ENCODE data around the gene KRT35.

The KRT35 gene

DNA sequence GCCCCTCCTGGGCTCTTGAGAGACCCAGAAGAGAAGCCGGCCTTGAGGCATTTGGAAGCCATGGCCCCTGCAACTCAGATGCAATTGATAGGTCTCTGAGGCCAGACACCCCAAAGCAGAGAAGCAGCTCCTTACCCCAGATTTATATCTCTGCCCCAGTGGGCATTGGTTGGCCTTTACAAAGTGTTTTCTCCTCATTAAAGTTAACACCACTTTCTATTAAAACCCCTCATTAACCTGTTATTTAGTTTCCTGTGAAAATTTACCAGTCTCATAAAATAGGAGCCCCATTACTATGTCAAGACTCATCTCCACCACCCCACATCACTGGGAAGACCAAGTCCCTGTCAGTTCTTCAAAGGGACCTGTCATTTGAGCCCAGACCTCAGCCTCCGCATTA is at the start of gene KRT35:
Gene KRT35, minus strand, starts transcription at position 116 of the 400 bp plus-strand sequence. Its CDS starts 54 bp downstream, at position 62.
- DNase-seq (ENCODE audit: low spot score in 2 of 2), result no peak
- no peak for ATAC-seq
- Mint-ChIP-seq H3K4me3 (no peak within 1 kb of the TSS), H3K9me3 (no peaks in the 10 kb centered on the region), H3K36me3 (no peaks in the 10 kb centered on the region), H3K27ac (no peak within 1 kb of the TSS), H3K4me1 (no peaks in the 10 kb centered on the region)

DNA sequence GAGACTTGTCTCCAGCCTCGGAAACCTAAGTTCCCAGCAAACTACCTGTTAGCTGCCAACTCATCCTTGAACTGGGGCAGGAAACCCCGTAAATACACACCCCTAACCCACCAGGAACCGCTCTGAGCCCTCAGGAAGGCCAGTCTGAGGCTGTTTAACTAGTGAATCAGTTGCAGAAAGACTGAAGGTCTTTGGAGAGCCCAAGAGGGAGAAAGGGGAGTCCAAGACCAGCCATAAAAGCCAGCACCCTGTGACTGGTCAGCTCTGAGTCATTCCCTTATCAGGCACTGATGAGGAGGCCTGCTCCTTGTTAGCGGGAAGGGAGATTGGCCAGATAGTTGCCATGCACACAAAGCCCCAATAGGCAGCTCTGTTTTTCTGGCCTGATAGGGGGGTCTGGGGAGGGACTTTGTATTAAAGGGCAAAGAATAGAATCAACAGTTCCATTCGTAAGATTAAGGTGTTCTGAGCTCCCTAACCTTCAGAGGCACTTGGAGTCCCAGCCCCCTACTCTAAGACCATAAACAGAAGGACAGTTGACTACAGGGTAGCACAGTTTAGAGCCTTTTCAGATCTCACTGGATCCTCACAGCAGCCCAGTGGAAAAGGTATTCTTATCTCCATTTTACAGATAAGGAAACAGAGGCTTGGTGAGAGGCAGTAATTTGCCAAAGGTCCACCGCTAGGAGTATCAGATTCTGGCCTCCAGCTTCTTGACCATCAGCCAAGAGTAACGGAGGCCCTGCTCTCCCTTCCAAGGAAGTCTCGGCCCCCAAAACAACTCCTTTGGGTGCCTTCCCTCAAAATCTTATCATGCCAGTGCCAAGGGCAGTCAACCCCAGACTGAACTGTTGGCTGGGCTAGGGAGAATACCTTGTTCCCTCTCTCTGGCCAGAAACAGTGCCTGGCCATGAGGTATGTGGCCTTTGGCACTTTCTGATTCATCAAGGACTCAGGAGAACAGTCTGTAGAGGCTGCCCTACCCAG is 49.4 kb upstream of the KRT35 start:
- ATAC-seq, result no peak
- peaks cover 12% of the 10 kb centered on the region for H3K4me1 Mint-ChIP-seq
- H3K36me3 Mint-ChIP-seq, result no peaks in the 10 kb centered on the region
- DNase-seq (ENCODE audit: low spot score in 2 of 2), result no peak
- H3K9me3 Mint-ChIP-seq, result no peaks in the 10 kb centered on the region
- H3K27ac Mint-ChIP-seq, result no peak overlapping the region
- H3K4me3 Mint-ChIP-seq, result no peak overlapping the region

DNA sequence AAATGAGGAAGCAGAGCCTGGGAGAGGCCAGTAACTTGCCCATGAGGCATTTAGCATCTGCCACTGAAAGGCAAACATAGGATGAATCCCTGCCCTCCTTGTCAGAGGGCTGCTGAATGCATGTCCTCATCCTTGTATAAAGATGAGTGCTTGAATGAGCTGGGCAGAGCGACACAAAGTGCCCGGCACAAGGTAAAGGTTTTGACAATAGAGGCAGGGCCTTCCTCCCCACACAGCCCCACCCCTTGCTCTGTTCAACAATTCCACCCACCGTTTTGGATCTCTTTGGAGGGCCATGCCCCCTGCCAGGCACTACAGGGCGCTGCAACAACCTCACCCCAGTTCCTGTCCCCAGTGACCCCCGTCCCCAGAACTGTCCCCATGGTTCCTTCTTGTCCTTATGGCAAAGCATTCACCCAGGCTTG is 48.6 kb upstream of the KRT35 start:
- no peak for ATAC-seq

DNA sequence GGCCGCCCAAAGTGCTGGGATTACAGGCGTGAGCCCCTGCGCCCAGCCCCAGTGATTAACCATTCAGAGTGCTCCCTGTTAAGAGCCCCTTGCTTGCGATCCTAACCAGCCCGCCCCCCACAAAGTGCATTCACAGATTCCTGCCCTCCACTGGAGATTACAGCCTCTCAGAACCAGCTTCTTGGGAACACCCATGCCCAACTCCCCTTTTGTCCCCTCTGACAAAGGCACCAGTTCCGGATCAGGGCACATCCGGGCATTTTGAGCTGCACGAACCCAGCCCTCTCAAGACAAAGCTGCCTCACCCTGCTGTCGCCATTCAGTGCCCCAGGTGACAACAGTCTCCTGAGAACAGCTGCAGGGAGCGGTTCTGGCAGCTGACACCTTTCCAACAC is 48.0 kb upstream of the KRT35 start:
- Mint-ChIP-seq H3K4me3 (peak overlapping the region; percentile 38), H3K27ac (no peak overlapping the region), H3K4me1 (peaks cover 12% of the 10 kb centered on the region), H3K36me3 (no peaks in the 10 kb centered on the region), H3K9me3 (no peaks in the 10 kb centered on the region)
- DNase-seq (ENCODE audit: low spot score in 2 of 2), result no peak
- no peak for ATAC-seq

More for the DNA sequence above, 48.6 kb upstream of the KRT35 start:
- DNase-seq (ENCODE audit: low spot score in 2 of 2), result no peak
- H3K4me1 Mint-ChIP-seq, result peaks cover 12% of the 10 kb centered on the region
- no peaks in the 10 kb centered on the region for H3K36me3 Mint-ChIP-seq
- peak overlapping the region; percentile 38 for H3K4me3 Mint-ChIP-seq
- no peaks in the 10 kb centered on the region for H3K9me3 Mint-ChIP-seq
- H3K27ac Mint-ChIP-seq, result no peak overlapping the region

- Mint-ChIP-seq H3K4me3 (peak overlapping the region; percentile 38), H3K27ac (no peak overlapping the region), H3K4me1 (peaks cover 12% of the 10 kb centered on the region), H3K9me3 (no peaks in the 10 kb centered on the region), H3K36me3 (no peaks in the 10 kb centered on the region)
- no peak for DNase-seq (ENCODE audit: low spot score in 2 of 2)
- ATAC-seq, result peak; percentile 15
Observed at GRCh38 chr17:41527063-41528023, 46.4 kb upstream of the KRT35 start.

- peaks cover 9% of the 10 kb centered on the region for H3K4me1 Mint-ChIP-seq
- H3K4me3 Mint-ChIP-seq, result no peak overlapping the region
- no peak overlapping the region for H3K27ac Mint-ChIP-seq
- DNase-seq (ENCODE audit: low spot score in 2 of 2) (no peak), ATAC-seq (no peak)
- no peaks in the 10 kb centered on the region for H3K9me3 Mint-ChIP-seq
- no peaks in the 10 kb centered on the region for H3K36me3 Mint-ChIP-seq
Observed at GRCh38 chr17:41524261-41524660, 43.3 kb upstream of the KRT35 start.

DNA sequence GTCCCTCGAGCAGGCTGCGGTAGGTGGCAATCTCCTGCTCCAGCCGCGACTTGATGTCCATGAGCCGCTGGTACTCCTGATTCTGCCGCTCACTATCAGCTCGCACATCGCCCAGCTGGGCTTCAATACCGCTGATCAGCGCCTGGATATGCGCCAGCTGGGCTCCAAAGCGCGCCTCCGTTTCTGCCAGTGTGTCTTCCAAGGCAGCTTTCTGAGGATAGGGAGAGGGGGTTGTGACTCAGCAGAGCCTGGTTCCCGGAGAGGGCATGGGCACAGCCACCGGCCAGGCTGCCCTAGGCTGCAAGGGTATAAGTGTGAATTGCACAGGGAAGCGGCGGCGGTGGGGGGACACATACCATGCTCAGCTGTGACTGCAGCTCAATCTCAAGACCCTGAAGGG is 42.8 kb upstream of the KRT35 start:
- H3K9me3 Mint-ChIP-seq, result no peaks in the 10 kb centered on the region
- H3K27ac Mint-ChIP-seq, result no peak overlapping the region
- H3K4me3 Mint-ChIP-seq, result no peak overlapping the region
- ATAC-seq (no peak), DNase-seq (ENCODE audit: low spot score in 2 of 2) (no peak)
- H3K36me3 Mint-ChIP-seq, result no peaks in the 10 kb centered on the region
- peaks cover 6% of the 10 kb centered on the region for H3K4me1 Mint-ChIP-seq

DNA sequence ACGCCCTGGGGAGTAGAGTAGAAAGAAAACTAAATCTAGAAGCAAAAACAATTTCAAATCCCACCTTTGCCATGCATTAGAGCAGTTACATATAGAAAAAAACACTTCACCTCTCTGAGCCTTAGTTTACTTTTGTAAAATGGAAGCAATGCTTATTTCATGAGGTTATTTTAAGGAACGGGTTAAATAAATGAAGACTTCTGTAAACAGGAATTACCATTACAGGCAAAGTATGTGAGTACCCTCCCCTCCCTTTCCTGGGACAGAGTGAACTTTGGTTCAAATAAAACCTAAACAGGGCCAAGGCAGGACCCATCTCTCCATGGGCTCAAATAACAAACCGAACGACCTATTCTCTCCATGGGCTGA is 42.3 kb upstream of the KRT35 start:
- H3K4me1 Mint-ChIP-seq, result peaks cover 6% of the 10 kb centered on the region
- ATAC-seq (no peak), DNase-seq (ENCODE audit: low spot score in 2 of 2) (no peak)
- no peak overlapping the region for H3K27ac Mint-ChIP-seq
- H3K9me3 Mint-ChIP-seq, result no peaks in the 10 kb centered on the region
- no peaks in the 10 kb centered on the region for H3K36me3 Mint-ChIP-seq
- H3K4me3 Mint-ChIP-seq, result no peak overlapping the region

- DNase-seq (ENCODE audit: low spot score in 2 of 2) (no peak), ATAC-seq (no peak)
- Mint-ChIP-seq H3K4me1 (peaks cover 6% of the 10 kb centered on the region), H3K36me3 (no peaks in the 10 kb centered on the region), H3K4me3 (no peak overlapping the region), H3K27ac (no peak overlapping the region), H3K9me3 (no peaks in the 10 kb centered on the region)
Observed at GRCh38 chr17:41522301-41523224, 41.6 kb upstream of the KRT35 start.

GRCh38 chr17:41521574-41522261 is 40.8 kb upstream of the KRT35 start:
- DNase-seq (ENCODE audit: low spot score in 2 of 2), result no peak
- no peak overlapping the region for H3K4me3 Mint-ChIP-seq
- ATAC-seq, result no peak
- no peak overlapping the region for H3K27ac Mint-ChIP-seq
- H3K36me3 Mint-ChIP-seq, result no peaks in the 10 kb centered on the region
- H3K9me3 Mint-ChIP-seq, result no peaks in the 10 kb centered on the region
- H3K4me1 Mint-ChIP-seq, result no peaks in the 10 kb centered on the region

- DNase-seq (ENCODE audit: low spot score in 2 of 2), result no peak
- ATAC-seq, result no peak
- Mint-ChIP-seq H3K4me3 (no peak overlapping the region), H3K27ac (no peak overlapping the region), H3K36me3 (no peaks in the 10 kb centered on the region), H3K4me1 (no peaks in the 10 kb centered on the region), H3K9me3 (no peaks in the 10 kb centered on the region)
Observed at GRCh38 chr17:41520821-41521521, 40.0 kb upstream of the KRT35 start.

DNA sequence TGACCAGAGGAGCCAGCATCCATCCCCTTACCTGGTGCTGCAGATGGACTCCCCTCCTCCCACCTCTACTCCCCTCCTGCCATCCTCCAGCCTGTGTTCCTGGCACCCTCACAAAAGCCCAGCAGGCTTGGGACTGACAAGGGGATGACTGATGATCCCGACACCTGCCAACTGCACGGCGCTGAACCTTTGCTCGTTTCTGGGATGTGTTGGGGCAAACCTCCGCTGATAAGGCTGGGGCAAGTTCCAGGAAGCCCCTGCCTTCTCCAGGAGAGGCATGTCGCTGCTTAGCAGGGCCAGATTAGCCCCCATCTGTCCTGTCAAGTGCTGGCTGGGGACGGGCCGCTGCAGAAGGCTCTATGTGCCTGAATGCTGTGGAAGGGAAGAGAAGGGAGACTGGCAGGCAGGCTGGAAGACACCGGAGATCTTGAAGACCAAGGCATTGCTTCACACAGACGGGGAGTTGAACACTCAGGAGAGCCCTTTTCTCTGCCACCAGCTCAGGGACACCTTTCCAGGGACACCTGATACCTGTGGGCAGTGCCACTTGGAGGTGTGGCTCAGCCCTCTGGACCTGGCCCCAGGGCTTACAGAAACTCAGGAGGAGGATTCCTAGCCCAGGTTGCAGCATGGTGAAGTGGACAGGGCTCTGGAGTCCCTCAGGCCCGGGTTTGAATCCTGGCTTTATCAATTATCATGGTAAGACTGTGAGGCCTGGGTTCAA is 38.7 kb upstream of the KRT35 start:
- Mint-ChIP-seq H3K36me3 (no peaks in the 10 kb centered on the region), H3K9me3 (no peaks in the 10 kb centered on the region), H3K4me1 (no peaks in the 10 kb centered on the region), H3K27ac (no peak overlapping the region), H3K4me3 (no peak overlapping the region)
- DNase-seq (ENCODE audit: low spot score in 2 of 2), result no peak
- no peak for ATAC-seq

DNA sequence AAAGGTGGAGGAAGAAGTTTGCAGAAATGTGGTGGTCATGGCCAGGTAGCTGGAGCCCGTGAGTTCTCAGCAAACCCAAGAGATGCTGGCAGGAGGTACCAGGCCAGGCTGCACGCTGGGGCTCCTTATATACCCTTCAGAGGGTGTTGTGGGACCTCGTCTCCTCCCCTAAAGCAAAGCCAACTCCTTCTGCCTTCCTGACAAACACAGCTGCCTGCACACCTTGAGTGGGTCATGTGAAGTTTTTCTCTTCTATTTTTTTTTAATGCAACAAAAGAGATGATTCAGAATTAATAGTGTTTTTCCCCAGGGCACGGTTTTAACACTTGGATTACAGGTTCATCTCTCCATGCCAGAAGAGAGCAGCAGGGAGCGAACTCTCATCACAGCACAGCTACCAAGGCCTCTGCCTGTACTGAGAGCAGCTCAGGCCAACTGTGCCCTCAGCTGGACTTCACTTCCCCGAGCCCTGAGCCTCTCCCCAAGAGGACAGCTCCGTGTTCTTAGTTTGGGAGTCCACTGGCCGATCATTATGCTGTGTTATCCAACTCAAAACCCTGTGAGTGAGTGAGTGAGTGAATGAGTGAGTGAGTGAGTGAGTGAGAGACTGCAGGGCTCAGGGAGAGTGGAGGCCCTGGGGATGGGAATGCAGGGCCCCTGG is 38.0 kb upstream of the KRT35 start, which contains the start of gene KRT15:
Gene KRT15, minus strand, starts transcription at position 102 of the 661 bp plus-strand sequence. Its CDS starts 63 bp downstream, at position 39.
- no peak for ATAC-seq
- H3K9me3 Mint-ChIP-seq, result no peaks in the 10 kb centered on the region
- no peaks in the 10 kb centered on the region for H3K36me3 Mint-ChIP-seq
- DNase-seq (ENCODE audit: low spot score in 2 of 2), result no peak
- no peak within 1 kb of the TSS for H3K27ac Mint-ChIP-seq
- no peaks in the 10 kb centered on the region for H3K4me1 Mint-ChIP-seq
- no peak within 1 kb of the TSS for H3K4me3 Mint-ChIP-seq
